ENCODE results near the gene TEX11.

- TF ChIP-seq CTCF (IDR thresholded peaks at IDR 0.05): no peak
- TF ChIP-seq POLR2A (IDR thresholded peaks at IDR 0.05): no peak
Observed at GRCh38 chrX:70505451-70505841, 403.1 kb downstream of the TEX11 start.

All from ovary (tissue), 3 donors.